Peyer's patch (tissue), 4 donors: ENCODE results near the gene A3GALT2.

Experiments used
- CTCF ChIP-seq, 6 experiments: fragments of 450-650 bp in 4 of 6; fragments of 200-600 bp in 2 of 6; sonication (generic) in 1 of 6; IDR thresholded peaks; one replicate each; pipeline ENCODE4 v1.5.1; 2017 to 2019; ENCODE audit warnings: antibody characterized with exemption in 6 of 6, mild to moderate bottlenecking in 3 of 6, moderate library complexity in 1 of 6
- POLR2A ChIP-seq, 2 donors: fragments of 450-650 bp; IDR thresholded peaks; one replicate each; pipeline ENCODE4 v1.5.1; 2017; ENCODE audit warnings: antibody characterized with exemption in 2 of 2, mild to moderate bottlenecking in 2 of 2, moderate library complexity in 2 of 2

- TF ChIP-seq CTCF (IDR thresholded peaks at IDR 0.05) (no peak), POLR2A (IDR thresholded peaks at IDR 0.05) (no peak)
Measured at GRCh38 chr1:33341190-33341589, 20.3 kb upstream of the A3GALT2 start.
